Raji (cell line): ENCODE measurements around the gene IPPK.

Experiments
- POLR2A ChIP-seq: IDR thresholded peaks from 2 replicates; pipeline ENCODE4 v1.6.1; 2011; ENCODE audit warnings: low read depth, low read length, control low read depth; ENCODE audit not compliant: insufficient read depth

IPPK gene

GRCh38 chr9:92669890-92670708 is at the start of gene IPPK:
Gene IPPK, minus strand, starts transcription at chr9:92670131. Its CDS starts 143 bp downstream, at chr9:92669988.
- peak; percentile 93 for TF ChIP-seq POLR2A

- no peak for TF ChIP-seq POLR2A
These were observed 49.2 kb upstream of the IPPK start for GRCh38 chr9:92719028-92719647.

GRCh38 chr9:92718086-92719001 is 48.4 kb upstream of the IPPK start:
- no peak for TF ChIP-seq POLR2A

- TF ChIP-seq POLR2A = no peak
These were observed 47.5 kb upstream of the IPPK start for GRCh38 chr9:92717201-92718085.

- no peak for TF ChIP-seq POLR2A
These were observed 46.6 kb upstream of the IPPK start for GRCh38 chr9:92716557-92716956.

- no peak for TF ChIP-seq POLR2A
These were observed 45.7 kb upstream of the IPPK start for GRCh38 chr9:92715488-92716231.

- TF ChIP-seq POLR2A = no peak
These were observed 45.0 kb upstream of the IPPK start for GRCh38 chr9:92714787-92715487.

- TF ChIP-seq POLR2A = no peak
These were observed 44.1 kb upstream of the IPPK start for GRCh38 chr9:92714016-92714415.

- no peak for TF ChIP-seq POLR2A
These were observed 43.6 kb upstream of the IPPK start for GRCh38 chr9:92713528-92713927.

GRCh38 chr9:92712767-92713166 is 42.8 kb upstream of the IPPK start:
- no peak for TF ChIP-seq POLR2A

GRCh38 chr9:92711844-92712243 is 41.9 kb upstream of the IPPK start:
- no peak for TF ChIP-seq POLR2A

- TF ChIP-seq POLR2A = no peak
These were observed 41.2 kb upstream of the IPPK start for GRCh38 chr9:92711146-92711545.

- TF ChIP-seq POLR2A = no peak
These were observed 40.4 kb upstream of the IPPK start for GRCh38 chr9:92710368-92710767.
